T-cell (primary cell): ENCODE measurements around the gene PNKD. TPM values are rescaled to one million over a fixed set of nuclear protein-coding genes. Genes with fewer than 3 reads are reported as not detected.

Experiments
- ATAC-seq, 4 experiments: fragments of 200-7000 bp in 3 of 4; fragments of 150-1000 bp in 1 of 4; cut with Tn5 transposase; replicated peaks in 1 of 4; 1 replicate in 3 of 4; 2 replicates in 1 of 4; pipeline ENCODE4 v1.10.0; 2021; ENCODE audit warnings: moderate library complexity in 3 of 4, mild to moderate bottlenecking in 2 of 4, moderate number of reproducible peaks in 1 of 4
- CTCF ChIA-PET, 2 donors: fragments of 300-600 bp; sonication (Branson Sonifier 250); formaldehyde crosslinking; loops; one replicate each; lab custom pipeline; 2022; ENCODE audit warnings: antibody characterized with exemption in 2 of 2; lab: Charles Lee
- POLR2A ChIA-PET, 2 donors: fragments of 300-600 bp; sonication (Branson Sonifier 250); formaldehyde crosslinking; loops; one replicate each; lab custom pipeline; 2022; ENCODE audit warnings: antibody characterized with exemption in 2 of 2; lab: Charles Lee
- DNase-seq, 35 experiments: peaks; one replicate each; pipeline versions ENCODE4 v3.0.0 to v3.0.0-alpha.2; 2013 to 2023
- H3K27ac ChIP-seq: one replicate; pipeline ENCODE4 v1.5.1; 2013; ENCODE audit warnings: low read length
- H3K27me3 ChIP-seq, 2 experiments: replicated peaks in 1 of 2; 1 replicate in 1 of 2; 2 replicates in 1 of 2; pipeline versions ENCODE4 v1.6.1 to v1.7.0; 2013; ENCODE audit warnings: low read length in 1 of 2, mixed read lengths in 1 of 2; ENCODE audit not compliant: control insufficient read depth in 2 of 2, insufficient read depth in 2 of 2; ENCODE audit errors: extremely low read depth in 1 of 2
- H3K36me3 ChIP-seq, 2 donors: 1 replicate in 1 of 2; 2 replicates in 1 of 2; pipeline versions ENCODE4 v1.6.1 to v1.7.0; 2013; ENCODE audit warnings: low read length in 1 of 2; ENCODE audit not compliant: control insufficient read depth in 2 of 2, insufficient read depth in 1 of 2; ENCODE audit errors: extremely low read depth in 1 of 2
- H3K4me1 ChIP-seq, 2 experiments: 1 replicate in 1 of 2; 2 replicates in 1 of 2; pipeline versions ENCODE4 v1.6.1 to v1.7.0; 2013; ENCODE audit warnings: low read length in 2 of 2, mixed read lengths in 1 of 2; ENCODE audit not compliant: insufficient read depth in 2 of 2, control insufficient read depth in 1 of 2; ENCODE audit errors: extremely low read depth in 1 of 2
- H3K4me3 ChIP-seq, 2 donors: 1 replicate in 1 of 2; 2 replicates in 1 of 2; pipeline versions ENCODE4 v1.5.1 to v1.7.0; 2013; ENCODE audit warnings: mild to moderate bottlenecking in 2 of 2, low read length in 1 of 2, moderate library complexity in 1 of 2; ENCODE audit not compliant: control insufficient read depth in 1 of 2; ENCODE audit errors: extremely low read depth in 1 of 2
- H3K9me3 ChIP-seq: 2 replicates; pipeline ENCODE4 v1.7.0; 2013
- H3K27ac Mint-ChIP-seq, 2 donors: one replicate each; pipeline ENCODE4 v1.8.0; 2020 to 2021; ENCODE audit warnings: mild to moderate bottlenecking in 2 of 2, mixed read lengths in 2 of 2
- H3K27me3 Mint-ChIP-seq, 2 donors: one replicate each; pipeline ENCODE4 v1.8.0; 2021 to 2022; ENCODE audit warnings: mixed read lengths in 2 of 2
- H3K36me3 Mint-ChIP-seq: one replicate; pipeline ENCODE4 v1.8.0; 2021; ENCODE audit warnings: mixed read lengths
- H3K4me1 Mint-ChIP-seq, 3 donors: one replicate each; pipeline ENCODE4 v1.8.0; 2020 to 2022; ENCODE audit warnings: mixed read lengths in 3 of 3, mild to moderate bottlenecking in 1 of 3
- H3K4me3 Mint-ChIP-seq, 3 donors: one replicate each; pipeline ENCODE4 v1.8.0; 2020 to 2022; ENCODE audit warnings: mild to moderate bottlenecking in 3 of 3, mixed read lengths in 3 of 3, moderate library complexity in 3 of 3
- H3K9me3 Mint-ChIP-seq, 3 donors: one replicate each; pipeline ENCODE4 v1.8.0; 2020 to 2022; ENCODE audit warnings: mixed read lengths in 3 of 3
- WGBS: methylation state at CpG from one replicate; pipeline ENCODE4 v1.1.5; 2013; ENCODE audit warnings: missing lambda C conversion rate; ENCODE audit not compliant: insufficient coverage; 5-methylcytosine and 5-hydroxymethylcytosine counted together
- total RNA-seq, 35 experiments: library from RNA in 6 of 35; stranded (reverse) in 6 of 35; fragments of 120-200 nt in 1 of 35; gene quantifications; one replicate each; pipeline versions ENCODE4 v1.2.1 to v1.2.4 and lab custom pipeline; 2013 to 2026

Gene PNKD
- total RNA-seq, 5 donors from 2014 or later (not counting 1 experiment from before 2014, with no cell fraction given): 17.4 to 33.1 (median 30.6) TPM

GRCh38 chr2:218328294-218328693, 58.0 kb downstream of the PNKD start:
- no peak overlapping the region for H3K4me3 ChIP-seq
- peaks cover 0 to 8% of the 10 kb centered on the region in 2 donors for H3K27me3 Mint-ChIP-seq
- H3K36me3 Mint-ChIP-seq: no peaks in the 10 kb centered on the region
- no peak overlapping the region for H3K27ac ChIP-seq
- no peaks in the 10 kb centered on the region for H3K9me3 Mint-ChIP-seq
- peaks cover 31 to 55% (median 32%) of the 10 kb centered on the region in 3 donors for H3K4me1 Mint-ChIP-seq
- WGBS: no CpG with 5 or more reads among the region's 2 CpGs
- ChIA-PET POLR2A (no interaction called here), CTCF (no interaction called here)
- no peak for DNase-seq
- no peak overlapping the region for H3K4me3 Mint-ChIP-seq
- H3K9me3 ChIP-seq: no peaks in the 10 kb centered on the region
- H3K4me1 ChIP-seq: peaks cover 19 to 28% of the 10 kb centered on the region in 2 experiments
- no peak for ATAC-seq
- H3K27ac Mint-ChIP-seq: no peak overlapping the region
- H3K27me3 ChIP-seq: peaks cover 0 to 16% of the 10 kb centered on the region in 2 experiments
- H3K36me3 ChIP-seq: no peaks in the 10 kb centered on the region

- DNase-seq (no peak), ATAC-seq (no peak)
- H3K4me3 ChIP-seq: no peak overlapping the region
- H3K27me3 Mint-ChIP-seq: peaks cover 0 to under 1% of the 10 kb centered on the region in 2 donors
- no peaks in the 10 kb centered on the region for H3K9me3 Mint-ChIP-seq
- no peak overlapping the region for H3K4me3 Mint-ChIP-seq
- peaks cover 0 to 7% of the 10 kb centered on the region in 2 experiments for H3K27me3 ChIP-seq
- CTCF ChIA-PET: interaction anchor here in 1 of 2 donors (0.5 kb wide), 1 partner anchor 36 kb away, joined by 3 read pairs; no protein-coding TSS in a partner anchor
- POLR2A ChIA-PET: interaction anchor here in 1 of 2 donors (0.6 kb wide), 1 partner anchor 28 kb away, joined by 3 read pairs; no protein-coding TSS in a partner anchor
- no peaks in the 10 kb centered on the region for H3K9me3 ChIP-seq
- H3K27ac ChIP-seq: no peak overlapping the region
- no peak overlapping the region for H3K27ac Mint-ChIP-seq
- peaks cover 22 to 45% (median 23%) of the 10 kb centered on the region in 3 donors for H3K4me1 Mint-ChIP-seq
- WGBS: 82% methylated on average over 13 of the region's 18 CpGs
- peaks cover 12 to 19% of the 10 kb centered on the region in 2 experiments for H3K4me1 ChIP-seq
- H3K36me3 ChIP-seq: no peaks in the 10 kb centered on the region
- no peaks in the 10 kb centered on the region for H3K36me3 Mint-ChIP-seq
Observed at GRCh38 chr2:218329027-218329825, 58.9 kb downstream of the PNKD start.

GRCh38 chr2:218329826-218330593, 59.7 kb downstream of the PNKD start:
- Mint-ChIP-seq H3K9me3 (no peaks in the 10 kb centered on the region), H3K27ac (no peak overlapping the region), H3K4me3 (no peak overlapping the region), H3K36me3 (no peaks in the 10 kb centered on the region), H3K27me3 (no peaks in the 10 kb centered on the region), H3K4me1 (peaks cover 20 to 45% (median 21%) of the 10 kb centered on the region in 3 donors)
- ChIA-PET POLR2A (no interaction called here), CTCF (no interaction called here)
- no peak for DNase-seq
- H3K4me1 ChIP-seq: peaks cover 11 to 18% of the 10 kb centered on the region in 2 experiments
- 57% methylated on average over 6 of the region's 8 CpGs for WGBS
- no peaks in the 10 kb centered on the region for H3K36me3 ChIP-seq
- peaks cover 0 to 7% of the 10 kb centered on the region in 2 experiments for H3K27me3 ChIP-seq
- H3K4me3 ChIP-seq: no peak overlapping the region
- no peak for ATAC-seq
- no peak overlapping the region for H3K27ac ChIP-seq
- no peaks in the 10 kb centered on the region for H3K9me3 ChIP-seq

- Mint-ChIP-seq H3K36me3 (no peaks in the 10 kb centered on the region), H3K27ac (no peak overlapping the region), H3K27me3 (no peaks in the 10 kb centered on the region), H3K4me3 (no peak overlapping the region), H3K4me1 (peaks cover 8 to 32% (median 10%) of the 10 kb centered on the region in 3 donors), H3K9me3 (no peaks in the 10 kb centered on the region)
- ChIA-PET POLR2A (no interaction called here), CTCF (no interaction called here)
- Histone ChIP-seq H3K9me3 (no peaks in the 10 kb centered on the region), H3K4me1 (peaks cover 5 to 8% of the 10 kb centered on the region in 2 experiments), H3K27ac (no peak overlapping the region), H3K4me3 (no peak overlapping the region), H3K27me3 (peaks cover 0 to 9% of the 10 kb centered on the region in 2 experiments), H3K36me3 (no peaks in the 10 kb centered on the region)
- ATAC-seq (no peak), DNase-seq (no peak)
- 87% methylated on average over 7 of the region's 8 CpGs for WGBS
Observed at GRCh38 chr2:218331745-218332144, 61.4 kb downstream of the PNKD start.

- 83% methylated on average over 1 of the region's 1 CpG for WGBS
- Mint-ChIP-seq H3K36me3 (no peaks in the 10 kb centered on the region), H3K27ac (peak overlapping the region in 1 of 2 donors; percentile 22), H3K4me1 (peaks cover 4 to 26% (median 10%) of the 10 kb centered on the region in 3 donors), H3K4me3 (no peak overlapping the region), H3K27me3 (no peaks in the 10 kb centered on the region), H3K9me3 (no peaks in the 10 kb centered on the region)
- Histone ChIP-seq H3K4me3 (no peak overlapping the region), H3K9me3 (no peaks in the 10 kb centered on the region), H3K36me3 (no peaks in the 10 kb centered on the region), H3K4me1 (peaks cover under 1 to 2% of the 10 kb centered on the region in 2 experiments), H3K27ac (no peak overlapping the region), H3K27me3 (peaks cover 0 to 5% of the 10 kb centered on the region in 2 experiments)
- CTCF ChIA-PET: no interaction called here
- DNase-seq (no peak), ATAC-seq (no peak)
- POLR2A ChIA-PET: no interaction called here
Observed at GRCh38 chr2:218332288-218332687, 62.0 kb downstream of the PNKD start.

GRCh38 chr2:218332920-218333645, 62.8 kb downstream of the PNKD start:
- no peaks in the 10 kb centered on the region for H3K4me1 ChIP-seq
- Mint-ChIP-seq H3K27me3 (no peaks in the 10 kb centered on the region), H3K4me1 (peaks cover 0 to 18% (median 8%) of the 10 kb centered on the region in 3 donors), H3K27ac (no peak overlapping the region), H3K4me3 (no peak overlapping the region), H3K9me3 (no peaks in the 10 kb centered on the region), H3K36me3 (no peaks in the 10 kb centered on the region)
- 71% methylated on average over 15 of the region's 16 CpGs for WGBS
- no peak overlapping the region for H3K4me3 ChIP-seq
- CTCF ChIA-PET: no interaction called here
- no peaks in the 10 kb centered on the region for H3K36me3 ChIP-seq
- no peak for ATAC-seq
- POLR2A ChIA-PET: interaction anchor here in 1 of 2 donors (0.6 kb wide), 1 partner anchor 80 kb away, joined by 3 read pairs; no protein-coding TSS in a partner anchor
- DNase-seq: no peak
- H3K9me3 ChIP-seq: no peaks in the 10 kb centered on the region
- H3K27ac ChIP-seq: no peak overlapping the region
- H3K27me3 ChIP-seq: peaks cover 0 to 5% of the 10 kb centered on the region in 2 experiments
